ENCODE results near the gene ZNF414.

The ZNF414 gene

GRCh38 chr19:8461891-8462290, 52.1 kb downstream of the ZNF414 start:
- DNase-seq, result no peak

- DNase-seq, result no peak
These were observed 52.6 kb downstream of the ZNF414 start for GRCh38 chr19:8461376-8461775.

- no peak for DNase-seq
These were observed 53.3 kb downstream of the ZNF414 start for GRCh38 chr19:8460516-8461298.

Data from activated CD4-positive, CD25-positive, alpha-beta regulatory T cell treated with anti-CD3 and anti-CD28 coated beads, Interleukin-2, amount 50 U/mL, for 72 hours (primary cell).